ENCODE data around the gene CCNG1.

The CCNG1 gene

DNA sequence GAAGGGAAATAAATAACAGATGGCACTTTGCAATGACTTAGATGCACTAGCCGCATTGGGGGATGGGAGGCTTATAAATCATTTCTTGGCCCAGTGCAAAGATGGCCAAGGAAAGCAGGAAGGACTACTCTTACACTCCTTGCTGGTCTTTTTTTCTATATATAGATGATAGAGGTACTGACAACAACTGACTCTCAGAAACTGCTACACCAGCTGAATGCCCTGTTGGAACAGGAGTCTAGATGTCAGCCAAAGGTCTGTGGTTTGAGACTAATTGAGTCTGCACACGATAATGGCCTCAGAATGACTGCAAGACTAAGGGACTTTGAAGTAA lies 1.7 kb downstream of the CCNG1 start:
- Histone ChIP-seq H3K27ac (replicated peaks) (no peak overlapping the region), H3K4me3 (replicated peaks; ENCODE audit: insufficient read depth, low read length) (peak overlapping the region; percentile 74), H3K27me3 (ENCODE audit: insufficient read depth, poor library complexity, severe bottlenecking) (no peaks in the 10 kb centered on the region)
- TF ChIP-seq, protein P1, sequence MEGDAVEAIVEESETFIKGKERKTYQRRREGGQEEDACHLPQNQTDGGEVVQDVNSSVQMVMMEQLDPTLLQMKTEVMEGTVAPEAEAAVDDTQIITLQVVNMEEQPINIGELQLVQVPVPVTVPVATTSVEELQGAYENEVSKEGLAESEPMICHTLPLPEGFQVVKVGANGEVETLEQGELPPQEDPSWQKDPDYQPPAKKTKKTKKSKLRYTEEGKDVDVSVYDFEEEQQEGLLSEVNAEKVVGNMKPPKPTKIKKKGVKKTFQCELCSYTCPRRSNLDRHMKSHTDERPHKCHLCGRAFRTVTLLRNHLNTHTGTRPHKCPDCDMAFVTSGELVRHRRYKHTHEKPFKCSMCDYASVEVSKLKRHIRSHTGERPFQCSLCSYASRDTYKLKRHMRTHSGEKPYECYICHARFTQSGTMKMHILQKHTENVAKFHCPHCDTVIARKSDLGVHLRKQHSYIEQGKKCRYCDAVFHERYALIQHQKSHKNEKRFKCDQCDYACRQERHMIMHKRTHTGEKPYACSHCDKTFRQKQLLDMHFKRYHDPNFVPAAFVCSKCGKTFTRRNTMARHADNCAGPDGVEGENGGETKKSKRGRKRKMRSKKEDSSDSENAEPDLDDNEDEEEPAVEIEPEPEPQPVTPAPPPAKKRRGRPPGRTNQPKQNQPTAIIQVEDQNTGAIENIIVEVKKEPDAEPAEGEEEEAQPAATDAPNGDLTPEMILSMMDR (IDR thresholded peaks at IDR 0.05; ENCODE audit: insufficient read depth, low read length) = no peak
- no peak for TF ChIP-seq POLR2AphosphoS5 (IDR thresholded peaks at IDR 0.05; ENCODE audit: low read depth)
- no peak for TF ChIP-seq SPI1 (IDR thresholded peaks at IDR 0.05; ENCODE audit: borderline replicate concordance, low read depth)
- no peak for TF ChIP-seq GABPA (IDR thresholded peaks at IDR 0.05; ENCODE audit: low read depth)
- TF ChIP-seq, protein P2, sequence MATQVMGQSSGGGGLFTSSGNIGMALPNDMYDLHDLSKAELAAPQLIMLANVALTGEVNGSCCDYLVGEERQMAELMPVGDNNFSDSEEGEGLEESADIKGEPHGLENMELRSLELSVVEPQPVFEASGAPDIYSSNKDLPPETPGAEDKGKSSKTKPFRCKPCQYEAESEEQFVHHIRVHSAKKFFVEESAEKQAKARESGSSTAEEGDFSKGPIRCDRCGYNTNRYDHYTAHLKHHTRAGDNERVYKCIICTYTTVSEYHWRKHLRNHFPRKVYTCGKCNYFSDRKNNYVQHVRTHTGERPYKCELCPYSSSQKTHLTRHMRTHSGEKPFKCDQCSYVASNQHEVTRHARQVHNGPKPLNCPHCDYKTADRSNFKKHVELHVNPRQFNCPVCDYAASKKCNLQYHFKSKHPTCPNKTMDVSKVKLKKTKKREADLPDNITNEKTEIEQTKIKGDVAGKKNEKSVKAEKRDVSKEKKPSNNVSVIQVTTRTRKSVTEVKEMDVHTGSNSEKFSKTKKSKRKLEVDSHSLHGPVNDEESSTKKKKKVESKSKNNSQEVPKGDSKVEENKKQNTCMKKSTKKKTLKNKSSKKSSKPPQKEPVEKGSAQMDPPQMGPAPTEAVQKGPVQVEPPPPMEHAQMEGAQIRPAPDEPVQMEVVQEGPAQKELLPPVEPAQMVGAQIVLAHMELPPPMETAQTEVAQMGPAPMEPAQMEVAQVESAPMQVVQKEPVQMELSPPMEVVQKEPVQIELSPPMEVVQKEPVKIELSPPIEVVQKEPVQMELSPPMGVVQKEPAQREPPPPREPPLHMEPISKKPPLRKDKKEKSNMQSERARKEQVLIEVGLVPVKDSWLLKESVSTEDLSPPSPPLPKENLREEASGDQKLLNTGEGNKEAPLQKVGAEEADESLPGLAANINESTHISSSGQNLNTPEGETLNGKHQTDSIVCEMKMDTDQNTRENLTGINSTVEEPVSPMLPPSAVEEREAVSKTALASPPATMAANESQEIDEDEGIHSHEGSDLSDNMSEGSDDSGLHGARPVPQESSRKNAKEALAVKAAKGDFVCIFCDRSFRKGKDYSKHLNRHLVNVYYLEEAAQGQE (IDR thresholded peaks at IDR 0.05; ENCODE audit: insufficient replicate concordance, low read depth) = no peak
- peak in 1 of 2 experiments; percentile 15 for DNase-seq (ENCODE audit: low read depth in 1 of 2, low spot score in 1 of 2)

DNA sequence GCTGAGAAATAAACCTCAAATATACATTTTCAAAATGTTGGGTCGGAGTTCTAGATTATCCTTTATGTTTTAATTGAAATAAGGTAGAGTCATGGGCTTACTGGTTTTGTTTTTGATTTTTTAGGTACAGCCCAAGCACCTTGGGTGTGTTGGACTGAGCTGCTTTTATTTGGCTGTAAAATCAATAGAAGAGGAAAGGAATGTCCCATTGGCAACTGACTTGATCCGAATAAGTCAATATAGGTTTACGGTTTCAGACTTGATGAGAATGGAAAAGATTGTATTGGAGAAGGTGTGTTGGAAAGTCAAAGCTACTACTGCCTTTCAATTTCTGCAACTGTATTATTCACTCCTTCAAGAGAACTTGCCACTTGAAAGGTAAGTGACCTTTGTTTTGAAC lies 3.6 kb downstream of the CCNG1 start:
- no peak for DNase-seq (ENCODE audit: low read depth in 1 of 2, low spot score in 1 of 2)
- H3K27ac ChIP-seq (replicated peaks) = no peak overlapping the region
- no peaks in the 10 kb centered on the region for H3K27me3 ChIP-seq (ENCODE audit: insufficient read depth, poor library complexity, severe bottlenecking)
- TF ChIP-seq, protein P1 (IDR thresholded peaks at IDR 0.05; ENCODE audit: insufficient read depth, low read length) = no peak
- TF ChIP-seq SPI1 (IDR thresholded peaks at IDR 0.05; ENCODE audit: borderline replicate concordance, low read depth) = no peak
- TF ChIP-seq, protein P2 (IDR thresholded peaks at IDR 0.05; ENCODE audit: insufficient replicate concordance, low read depth) = no peak
- no peak for TF ChIP-seq GABPA (IDR thresholded peaks at IDR 0.05; ENCODE audit: low read depth)
- no peak for TF ChIP-seq POLR2AphosphoS5 (IDR thresholded peaks at IDR 0.05; ENCODE audit: low read depth)
- H3K4me3 ChIP-seq (replicated peaks; ENCODE audit: insufficient read depth, low read length) = no peak overlapping the region

DNA sequence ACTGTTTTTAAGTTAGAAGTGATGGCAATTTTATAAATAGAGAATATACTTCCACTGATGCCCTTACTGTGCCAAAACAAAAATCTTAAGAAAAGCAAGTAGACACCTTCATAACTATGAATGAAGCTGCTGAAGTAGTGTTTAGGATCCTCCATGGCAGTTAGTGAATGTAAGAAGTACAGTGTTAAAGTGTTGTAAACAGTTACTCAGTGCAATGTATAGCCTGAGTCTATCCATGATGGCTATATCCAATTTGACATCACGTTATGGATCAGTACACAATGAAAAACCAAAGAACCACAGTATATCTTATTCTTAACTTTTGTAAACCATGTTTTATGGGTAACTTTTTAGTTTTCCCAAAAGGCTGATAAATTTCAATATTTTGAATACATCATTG lies 7.1 kb downstream of the CCNG1 start:
- Histone ChIP-seq H3K27me3 (ENCODE audit: insufficient read depth, poor library complexity, severe bottlenecking) (no peaks in the 10 kb centered on the region), H3K27ac (replicated peaks) (no peak overlapping the region), H3K4me3 (replicated peaks; ENCODE audit: insufficient read depth, low read length) (no peak overlapping the region)
- TF ChIP-seq, protein P2 (IDR thresholded peaks at IDR 0.05; ENCODE audit: insufficient replicate concordance, low read depth) = no peak
- TF ChIP-seq, protein P1 (IDR thresholded peaks at IDR 0.05; ENCODE audit: insufficient read depth, low read length) = no peak
- TF ChIP-seq SPI1 (IDR thresholded peaks at IDR 0.05; ENCODE audit: borderline replicate concordance, low read depth) (no peak), GABPA (IDR thresholded peaks at IDR 0.05; ENCODE audit: low read depth) (no peak), POLR2AphosphoS5 (IDR thresholded peaks at IDR 0.05; ENCODE audit: low read depth) (no peak)
- no peak for DNase-seq (ENCODE audit: low read depth in 1 of 2, low spot score in 1 of 2)

All from HL-60 (cell line).